Camera-type eye (tissue), 1 donor: ENCODE measurements around the gene ACRBP. TPM values are rescaled to one million over a fixed set of nuclear protein-coding genes. Genes with fewer than 3 reads are reported as not detected.

Source experiments
- total RNA-seq: library from RNA; depleted of rRNA; stranded (reverse); fragments of >200 nt; gene quantifications from one replicate; pipeline ENCODE4 v1.2.3, GENCODE V29; 2014

The ACRBP gene
- 0.49 TPM for total RNA-seq

GRCh38 chr12:6647083-6647604, at the start of gene ACRBP:
ACRBP (minus strand) TSS chr12:6647432; CDS start chr12:6647366, 66 bp downstream.

GRCh38 chr12:6688999-6689882, 42.0 kb upstream of the ACRBP start, which contains the start of gene ZNF384:
ZNF384 (minus strand) TSS chr12:6689375; CDS start chr12:6679520, 9,855 bp downstream.

DNA sequence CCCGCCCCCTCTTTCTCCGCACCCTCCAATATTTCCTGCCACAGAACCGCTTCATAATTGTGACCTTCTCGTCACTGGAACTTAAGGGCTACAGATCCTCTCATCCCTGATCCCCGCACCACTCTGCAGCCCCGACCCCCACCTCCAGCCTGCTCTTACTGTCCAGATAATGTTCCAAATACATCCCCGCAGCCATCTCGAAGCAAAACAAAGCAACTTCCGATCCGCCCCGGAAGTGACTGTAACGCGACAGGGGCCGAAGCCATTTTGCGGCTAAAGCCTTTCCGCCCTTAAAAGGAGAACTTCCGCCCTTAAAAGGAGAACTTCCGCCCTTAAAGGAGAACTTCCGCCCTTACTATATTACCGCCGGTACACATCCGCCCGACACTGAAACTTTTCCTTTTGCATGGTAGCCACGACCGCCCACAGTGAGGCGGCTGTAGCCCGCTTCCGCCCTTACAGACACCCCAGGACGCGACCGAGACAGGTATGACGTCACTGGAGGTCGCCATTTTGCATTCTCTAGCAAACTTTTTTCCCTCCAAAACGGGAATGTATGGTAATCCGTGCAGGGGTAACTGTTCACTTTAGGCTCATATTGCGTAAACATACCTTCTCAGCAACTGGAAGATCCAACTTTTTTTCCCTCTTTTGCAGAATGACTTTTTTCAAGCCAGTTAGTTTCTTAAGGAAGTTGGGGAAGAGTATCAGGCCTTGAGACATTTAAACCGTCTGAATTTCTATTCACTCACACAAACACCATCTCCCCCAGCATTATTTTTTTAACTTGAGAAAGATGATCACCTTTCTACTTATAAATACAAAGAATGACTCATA, 15.9 kb upstream of the ACRBP start, which contains the start of gene ING4:
Gene ING4 (minus strand): TSS at position 214 of the 837 bp plus-strand sequence. CDS start 18 bp downstream, at position 196.

DNA sequence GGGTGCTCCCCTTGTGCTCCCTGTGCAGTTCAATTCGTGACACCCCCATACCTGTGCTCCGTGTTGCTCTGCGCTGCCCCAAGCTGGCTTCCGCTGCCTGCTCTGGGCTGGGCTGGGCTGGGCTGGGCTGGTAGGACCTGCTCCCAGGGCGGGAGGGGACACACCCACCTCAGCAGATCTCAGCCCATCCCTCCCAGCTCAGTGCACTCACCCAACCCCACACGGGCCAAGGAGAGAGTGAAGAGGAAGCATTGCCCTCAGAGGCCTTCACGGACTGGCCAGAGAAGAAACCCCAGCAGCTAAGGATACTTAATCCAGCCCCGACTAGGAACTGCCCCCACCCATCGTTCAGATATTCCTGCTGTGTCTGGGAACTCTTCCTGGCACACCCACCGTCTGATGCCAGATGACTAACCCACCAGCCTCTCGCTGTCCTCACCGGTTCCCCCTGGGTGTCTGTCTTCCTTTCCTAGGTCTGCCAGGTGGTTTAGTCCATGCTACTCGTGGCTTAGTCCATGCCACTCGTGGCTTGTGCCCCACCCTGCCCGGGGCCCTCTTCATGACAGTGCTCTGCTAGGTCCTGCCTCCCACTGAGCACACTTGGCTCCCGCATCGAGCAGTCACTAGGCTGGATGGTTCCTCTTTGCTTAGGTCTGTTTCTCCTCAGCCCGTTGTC, 11.2 kb downstream of the ACRBP start, which contains the start of gene LPAR5:
Gene LPAR5 (minus strand): TSS at position 104 of the 676 bp plus-strand sequence. CDS start 14,711 bp downstream, outside the sequence.

Other genes with a start within 250 kb of the ACRBP start
- not detected for gene CD27, start 202.5 kb downstream of the ACRBP start, total RNA-seq
- 15.7 TPM for gene TAPBPL, start 195.4 kb downstream of the ACRBP start, total RNA-seq
- gene VAMP1, start 176.8 kb downstream of the ACRBP start, total RNA-seq = 11.9 TPM
- 35.3 TPM for gene MRPL51, start 154.2 kb downstream of the ACRBP start, total RNA-seq
- gene NCAPD2, start 153.3 kb downstream of the ACRBP start, total RNA-seq = 43.5 TPM
- gene GAPDH, start 112.9 kb downstream of the ACRBP start, total RNA-seq = 2,517 TPM
- gene IFFO1, start 91.4 kb downstream of the ACRBP start, total RNA-seq = 17.6 TPM
- 20.6 TPM for gene NOP2, start 79.1 kb downstream of the ACRBP start, total RNA-seq
- 275 TPM for gene CHD4, start 40.1 kb downstream of the ACRBP start, total RNA-seq
- 0.88 TPM for gene LPAR5, start 11.5 kb downstream of the ACRBP start, total RNA-seq
- 121 TPM for gene ING4, start 15.7 kb upstream of the ACRBP start, total RNA-seq
- gene ZNF384, start 41.9 kb upstream of the ACRBP start, total RNA-seq = 40.8 TPM
- 2.2 TPM for gene PIANP, start 53.4 kb upstream of the ACRBP start, total RNA-seq
- 47.9 TPM for gene COPS7A, start 76.6 kb upstream of the ACRBP start, total RNA-seq
- gene MLF2, start 105.7 kb upstream of the ACRBP start, total RNA-seq = 153 TPM
- gene PTMS, start 118.9 kb upstream of the ACRBP start, total RNA-seq = 186 TPM
- gene LAG3, start 125.1 kb upstream of the ACRBP start, total RNA-seq = 0.60 TPM
- 7.2 TPM for gene CD4, start 142.1 kb upstream of the ACRBP start, total RNA-seq
- gene GPR162, start 174.4 kb upstream of the ACRBP start, total RNA-seq = 35.4 TPM
- 97.3 TPM for gene P3H3, start 181.0 kb upstream of the ACRBP start, total RNA-seq
- 223 TPM for gene GNB3, start 193.5 kb upstream of the ACRBP start, total RNA-seq
- gene CDCA3, start 203.9 kb upstream of the ACRBP start, total RNA-seq = 6.3 TPM
- gene USP5, start 204.7 kb upstream of the ACRBP start, total RNA-seq = 52.8 TPM
- 547 TPM for gene TPI1, start 220.1 kb upstream of the ACRBP start, total RNA-seq
- 5.1 TPM for gene SPSB2, start 225.9 kb upstream of the ACRBP start, total RNA-seq